GM23248 (cell line): ENCODE data around the gene RASAL3.

ENCODE experiments used
- EZH2 ChIP-seq: fragments of 200-600 bp; sonication (generic); IDR thresholded peaks from 2 replicates; pipeline ENCODE4 v1.6.1; 2018; ENCODE audit warnings: antibody characterized with exemption, mild to moderate bottlenecking; ENCODE audit not compliant: insufficient read depth, poor library complexity, severe bottlenecking
- EZH2phosphoT487 ChIP-seq: fragments of 200-600 bp; sonication (generic); IDR thresholded peaks from 2 replicates; pipeline ENCODE4 v1.6.1; 2018; ENCODE audit warnings: antibody characterized with exemption, moderate library complexity, mild to moderate bottlenecking, low read depth; ENCODE audit not compliant: insufficient read depth

- TF ChIP-seq EZH2phosphoT487 (no peak), EZH2 (no peak)
Measured at GRCh38 chr19:15445227-15445605, 19.1 kb downstream of the RASAL3 start.
